GM19395 (cell line): ENCODE data around the gene XCL2.

ENCODE experiments used
- ATAC-seq: cut with Tn5 transposase; IDR thresholded peaks from one replicate; pipeline ENCODE4 v1.9.1; 2021; ENCODE audit warnings: mild to moderate bottlenecking, moderate library complexity; ENCODE audit not compliant: unreplicated experiment

Gene XCL2

DNA sequence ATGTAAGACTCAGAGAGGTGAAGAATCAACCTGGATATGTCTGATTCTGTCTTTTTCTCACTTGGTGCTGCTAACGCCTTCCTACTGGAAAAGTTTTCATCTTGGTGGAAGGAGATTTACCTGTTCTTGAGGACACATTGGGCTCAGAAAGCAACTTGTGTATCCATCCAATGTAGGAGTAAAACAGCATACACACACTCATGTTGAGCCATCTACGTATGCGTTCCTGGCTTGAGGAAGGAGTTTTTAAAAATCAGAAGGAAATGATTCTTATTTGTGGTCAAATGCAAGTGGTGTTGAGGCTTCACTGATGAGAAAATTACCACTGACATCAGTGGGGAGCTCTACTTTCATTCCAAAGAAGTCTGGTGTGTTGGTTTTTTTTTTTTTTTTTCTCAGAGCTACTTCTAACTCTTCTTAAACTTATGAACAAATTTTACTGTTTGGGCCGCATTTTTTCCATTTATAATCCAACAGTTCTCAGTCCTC lies 25.6 kb downstream of the XCL2 start:
- ATAC-seq, result no peak

DNA sequence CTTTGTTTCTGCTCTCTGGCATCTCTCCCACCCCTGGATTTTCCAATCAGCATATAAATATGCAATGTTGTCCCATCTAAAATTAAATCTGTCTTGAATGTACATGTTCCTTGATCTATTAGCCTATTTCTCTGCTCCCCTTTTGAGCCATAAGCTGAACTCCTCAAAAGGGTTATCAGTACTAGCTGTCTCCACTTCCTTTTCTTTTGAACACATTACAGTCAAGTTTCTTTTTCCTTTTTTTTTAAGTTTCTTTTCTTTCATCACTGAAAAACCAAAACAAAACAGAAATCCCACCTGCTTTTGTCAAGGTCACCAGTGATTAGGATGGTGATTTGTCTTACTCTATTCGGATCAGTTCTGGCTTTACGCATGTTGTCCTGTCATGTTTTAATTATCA lies 29.3 kb downstream of the XCL2 start:
- ATAC-seq, result no peak

DNA sequence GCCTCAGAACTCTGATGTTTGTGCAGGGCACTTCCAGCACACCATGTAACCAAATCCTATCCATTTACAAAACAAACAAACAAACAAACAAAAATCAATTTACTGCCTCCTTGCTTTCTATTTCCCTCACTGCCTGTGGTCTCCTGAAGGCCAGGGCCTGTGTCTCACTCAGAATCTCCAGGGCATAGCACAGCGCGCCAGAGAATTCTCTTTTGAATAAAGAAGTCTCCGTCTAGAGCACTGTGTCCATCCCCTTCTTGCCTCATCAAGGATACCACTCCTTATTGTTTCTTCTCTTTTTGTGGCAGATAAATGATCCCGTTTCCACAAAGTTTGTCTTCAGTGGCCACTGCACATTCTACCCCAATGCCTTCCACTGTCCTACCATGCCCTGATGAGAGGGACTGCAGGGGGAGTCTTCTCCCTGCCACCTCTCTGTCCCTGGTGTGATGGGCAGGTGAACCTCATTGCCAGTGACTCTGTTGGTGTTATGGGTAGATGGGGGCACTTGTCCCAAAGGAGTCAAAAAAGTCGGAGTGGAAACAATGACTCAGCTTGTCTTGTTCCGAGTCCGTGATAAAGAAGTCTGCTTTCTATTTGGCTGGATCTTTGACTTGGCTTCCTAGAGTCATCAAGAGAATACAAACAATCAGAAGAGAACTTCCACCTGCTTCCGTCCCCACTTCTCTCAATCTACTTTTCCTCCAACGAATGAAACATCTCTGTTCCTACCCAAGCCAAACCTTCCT lies 30.0 kb downstream of the XCL2 start:
- ATAC-seq, result no peak

DNA sequence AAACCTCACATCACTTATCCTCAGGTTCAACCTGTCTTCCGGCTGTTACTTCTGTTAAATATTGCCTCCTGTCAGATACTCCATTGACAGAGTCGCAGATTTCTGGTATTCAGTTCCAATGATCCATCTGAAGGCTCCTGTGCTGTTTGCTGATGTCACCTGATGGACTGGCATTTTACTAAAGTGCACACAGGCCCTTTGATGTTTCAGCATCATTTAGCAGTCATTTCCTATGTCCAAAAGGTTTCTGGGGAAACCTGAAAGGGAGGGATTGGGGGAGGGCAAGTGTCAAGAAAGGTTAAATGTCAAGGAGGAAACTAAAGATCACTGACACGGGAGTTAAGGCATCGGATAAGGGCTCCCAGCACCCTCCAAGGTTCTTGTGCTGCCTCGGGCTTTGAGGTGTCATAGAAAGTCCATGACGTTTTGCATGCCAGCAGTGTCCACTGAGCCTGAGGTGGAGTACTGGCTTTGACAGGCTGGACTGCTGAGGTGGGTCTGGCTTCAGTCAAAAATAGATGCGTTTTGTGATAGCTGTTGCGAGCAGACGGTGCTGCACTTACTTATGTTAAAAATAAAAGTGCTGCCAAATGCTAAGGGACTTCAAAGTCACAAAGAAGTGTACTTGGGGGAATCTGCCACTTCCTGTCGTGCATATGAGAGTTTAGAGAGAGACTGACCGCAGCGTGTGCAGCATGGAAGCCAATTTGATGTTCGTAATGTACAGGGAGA lies 30.8 kb downstream of the XCL2 start:
- ATAC-seq, result no peak

DNA sequence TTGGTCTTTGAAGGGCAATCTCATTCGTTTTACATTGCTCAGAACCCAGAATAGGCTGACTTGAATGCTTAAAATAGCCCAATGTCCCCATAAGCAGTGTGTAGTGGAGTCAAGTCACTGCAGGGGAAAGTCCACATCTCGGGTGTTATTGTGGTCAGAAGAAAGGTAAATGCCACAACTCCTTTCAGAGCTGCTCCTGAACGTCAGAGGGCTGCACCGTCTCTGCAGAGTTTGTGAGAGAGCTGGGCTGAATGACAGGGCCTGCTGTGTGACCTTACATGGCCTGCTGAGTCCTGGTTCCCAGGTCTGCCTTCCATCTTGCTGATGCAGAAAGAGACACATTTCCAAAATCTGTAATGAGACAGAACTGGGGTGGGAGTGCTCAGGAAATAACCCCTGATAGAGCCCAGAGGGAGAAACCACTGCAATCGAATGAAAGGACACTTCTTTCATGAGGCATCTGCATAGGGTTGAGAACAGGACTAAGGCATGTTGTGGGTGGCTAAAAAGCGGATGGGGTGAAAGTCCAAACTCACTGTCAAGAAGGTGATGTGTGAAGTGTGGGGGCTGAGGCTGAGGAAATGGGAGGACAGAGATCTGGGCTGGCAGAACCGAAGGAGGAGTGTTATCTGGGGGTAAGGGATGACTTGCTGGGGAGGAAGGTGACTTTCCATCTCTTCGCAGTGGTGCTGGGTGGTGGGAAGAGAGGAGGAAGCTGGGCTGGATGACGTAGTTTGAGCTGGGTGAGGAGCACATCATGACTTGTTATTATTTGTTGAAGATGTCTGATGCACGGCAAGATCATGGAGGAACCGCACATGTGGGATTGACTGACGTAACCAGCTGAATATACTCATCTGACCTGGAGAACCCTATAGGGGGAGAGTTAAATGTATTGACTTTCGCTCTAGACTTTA lies 33.7 kb downstream of the XCL2 start:
- ATAC-seq, result peak; percentile 77

DNA sequence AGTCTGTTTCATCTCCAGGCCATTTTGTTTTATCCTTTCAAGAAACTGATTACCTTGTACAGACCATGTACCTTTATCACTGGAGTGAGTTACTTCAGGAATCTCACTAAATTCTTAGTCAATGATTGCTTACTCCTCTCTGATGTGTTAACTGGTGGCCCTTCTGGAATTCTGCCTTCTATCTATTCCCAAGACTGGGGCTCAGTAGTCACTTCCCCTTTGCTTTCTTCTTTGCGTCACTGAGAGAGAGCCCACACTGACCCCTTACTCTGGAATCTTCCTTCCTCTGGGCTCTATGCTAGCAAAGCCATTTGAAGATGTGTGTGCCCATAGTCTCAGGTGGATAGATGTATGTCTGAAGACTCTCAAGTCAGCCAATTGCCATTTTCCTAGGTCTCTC lies 34.6 kb downstream of the XCL2 start:
- ATAC-seq, result no peak

DNA sequence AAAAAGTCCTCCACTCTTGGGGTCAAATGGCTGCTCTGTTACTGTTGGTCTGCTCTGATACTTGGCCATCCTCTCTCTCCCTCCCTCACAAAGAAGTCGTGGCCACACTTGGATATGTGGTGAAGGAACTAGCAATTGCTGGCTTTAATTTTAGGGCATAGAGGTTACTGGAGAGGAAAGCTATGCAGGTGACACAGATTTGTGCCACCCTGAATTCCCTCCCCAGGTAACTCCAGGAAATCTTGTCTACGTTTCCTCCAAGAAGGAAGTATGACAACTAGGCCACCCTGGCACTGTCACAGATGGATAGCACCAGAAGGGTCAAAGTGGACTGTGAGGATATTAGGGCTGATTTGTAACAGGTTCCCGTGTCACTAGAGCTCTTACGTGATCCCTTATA lies 36.0 kb downstream of the XCL2 start:
- no peak for ATAC-seq

DNA sequence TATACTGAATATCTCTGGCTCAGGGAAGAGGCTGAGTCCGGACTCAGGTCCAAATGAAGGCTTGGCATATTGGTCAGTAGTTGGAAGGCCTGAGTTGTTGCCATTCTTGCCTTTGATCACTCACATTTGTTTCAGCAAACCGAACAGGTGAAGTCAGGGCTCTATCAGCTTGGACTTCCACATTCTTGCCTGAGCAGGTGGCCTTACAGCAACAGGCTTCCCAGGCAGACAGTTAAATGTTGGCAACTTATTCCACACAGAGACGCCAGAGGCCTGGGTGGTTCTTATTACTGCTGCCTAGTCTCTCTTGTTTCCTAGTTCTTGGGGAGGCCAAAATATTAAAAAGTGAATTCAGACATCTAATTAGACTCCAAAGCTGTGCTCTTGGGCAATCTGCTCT lies 36.6 kb downstream of the XCL2 start:
- ATAC-seq, result no peak

DNA sequence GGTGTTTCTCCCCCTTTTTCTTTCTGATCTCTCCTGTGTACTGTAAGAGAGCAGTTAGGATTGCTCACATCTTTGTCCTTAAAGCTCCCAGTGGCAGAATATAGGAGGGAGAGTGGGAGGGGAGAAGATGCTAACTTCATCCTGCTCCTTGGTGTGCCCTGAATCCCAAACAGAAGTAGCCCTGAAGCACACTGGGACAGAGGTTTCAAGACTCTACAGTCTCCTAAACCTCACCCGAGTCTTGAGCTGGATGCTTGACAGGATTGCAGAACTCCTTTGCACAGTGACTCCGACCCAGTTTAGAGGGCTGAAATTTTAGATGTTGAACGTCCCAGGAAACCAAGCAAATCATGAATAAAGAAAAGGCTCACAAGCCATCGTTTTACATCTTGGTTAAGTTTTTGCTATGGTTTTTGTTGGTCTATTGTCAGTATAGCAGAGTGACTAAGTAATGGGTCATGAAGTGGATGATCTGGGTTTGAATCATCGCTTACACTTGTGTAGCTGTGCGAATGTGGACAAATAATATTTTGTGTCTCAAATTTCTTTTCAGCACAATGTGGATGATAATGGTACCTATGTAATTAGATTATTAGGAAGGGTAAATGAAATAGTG lies 37.5 kb downstream of the XCL2 start:
- ATAC-seq, result no peak

DNA sequence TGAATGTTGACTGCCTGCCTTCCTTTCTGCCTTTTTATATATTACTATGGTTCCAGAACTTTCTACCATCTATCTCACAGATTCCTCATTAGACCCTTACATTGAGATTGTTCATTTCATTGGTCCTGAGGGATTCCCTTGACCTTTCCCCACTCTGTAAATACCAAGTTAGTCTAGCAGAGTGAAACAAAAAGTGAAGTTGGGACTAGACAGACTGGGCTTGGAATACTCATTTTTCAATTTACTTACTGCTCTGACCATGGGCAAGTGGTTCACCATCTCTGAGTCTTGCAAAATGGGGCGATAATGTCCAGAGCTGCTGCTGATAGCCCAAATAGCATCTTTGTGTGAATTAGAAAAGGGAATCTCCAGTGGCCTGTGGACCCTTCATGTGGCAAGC lies 38.8 kb downstream of the XCL2 start:
- ATAC-seq, result no peak

DNA sequence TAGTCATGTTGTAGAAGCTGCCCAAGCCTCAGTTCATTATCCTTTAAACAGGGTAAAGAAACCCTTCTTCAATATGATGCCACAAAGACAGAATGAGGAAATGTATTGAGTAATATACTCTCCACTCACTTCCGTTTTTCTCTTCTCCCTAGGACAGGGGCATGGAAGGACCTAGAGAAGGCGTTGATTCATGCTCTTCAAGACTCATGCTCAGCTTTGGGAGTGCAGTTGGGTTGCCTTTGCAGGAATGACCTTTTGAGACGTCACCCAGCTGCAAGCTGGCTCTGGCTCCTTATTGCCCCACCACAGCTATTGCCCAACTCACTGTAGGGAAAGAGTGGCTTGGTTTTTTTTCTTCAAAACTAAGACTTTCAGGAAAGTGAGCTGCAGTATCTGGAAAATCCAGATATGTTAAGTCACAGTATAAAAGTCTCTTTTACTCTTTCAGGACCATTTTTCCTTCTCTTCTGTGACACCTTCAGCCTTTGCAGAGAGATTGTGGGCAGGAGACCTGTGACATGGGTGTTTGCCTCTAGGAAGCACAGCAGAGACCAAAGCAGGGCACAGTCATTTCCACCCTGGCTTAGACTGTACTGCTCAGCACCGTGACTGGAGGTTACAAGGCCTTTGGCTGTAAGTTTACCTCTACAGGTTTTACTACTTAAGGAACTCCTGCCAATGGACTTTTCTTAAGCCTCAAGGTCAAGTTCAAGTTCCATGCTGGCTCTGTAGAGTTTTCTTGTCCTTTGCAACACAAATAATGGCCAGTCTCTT lies 39.5 kb downstream of the XCL2 start:
- peak; percentile 75 for ATAC-seq

DNA sequence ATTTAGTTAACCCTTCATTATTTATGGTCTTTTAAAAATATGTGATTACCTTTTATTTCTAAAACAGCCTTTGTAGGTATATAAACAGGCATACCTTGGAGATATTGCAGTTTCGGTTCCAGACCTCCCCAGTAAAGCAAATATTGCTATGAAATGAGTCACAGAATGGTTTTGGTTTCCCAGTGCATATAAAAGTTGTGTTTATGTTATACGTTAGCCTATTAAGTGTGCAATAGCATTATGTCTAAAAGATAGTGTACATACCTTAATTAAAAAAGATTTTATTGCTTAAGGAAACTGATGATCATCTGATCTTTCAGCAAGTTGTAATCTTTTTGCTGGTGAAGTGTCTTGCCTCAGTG lies 44.1 kb downstream of the XCL2 start:
- no peak for ATAC-seq

DNA sequence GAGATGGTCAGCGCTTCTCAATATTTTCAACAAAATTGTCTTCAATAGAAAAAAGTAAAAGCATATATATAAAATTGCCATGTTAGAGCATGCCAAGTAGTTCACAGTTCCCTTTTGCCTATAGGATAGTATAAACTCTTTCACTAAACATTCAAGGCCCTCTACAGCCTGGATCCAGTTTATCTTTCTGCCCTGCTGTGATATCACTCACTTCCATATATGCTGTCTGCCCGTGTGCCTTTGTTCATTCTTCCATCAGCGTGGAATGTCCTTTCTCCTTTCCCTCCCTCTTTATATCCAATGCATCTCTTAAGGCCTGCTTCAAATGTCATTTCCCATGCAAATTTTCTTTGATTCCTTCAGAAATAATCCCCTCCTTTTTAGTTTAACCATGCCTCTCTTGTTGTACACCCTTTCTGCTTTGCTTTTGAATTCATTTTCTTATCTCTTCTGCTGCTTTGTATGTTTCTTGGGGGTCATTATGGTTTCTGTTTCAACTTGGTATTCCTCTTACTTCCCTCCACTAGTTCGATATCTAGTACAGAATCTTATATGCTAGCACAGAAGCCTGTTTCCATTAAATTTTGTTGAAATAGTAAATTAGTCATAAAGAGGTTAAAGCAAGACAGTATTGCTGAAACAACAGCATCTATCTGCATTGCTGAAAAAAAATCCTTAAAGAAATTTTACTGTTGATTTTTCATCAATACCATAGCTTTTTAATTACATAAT lies 44.7 kb downstream of the XCL2 start:
- ATAC-seq, result no peak

DNA sequence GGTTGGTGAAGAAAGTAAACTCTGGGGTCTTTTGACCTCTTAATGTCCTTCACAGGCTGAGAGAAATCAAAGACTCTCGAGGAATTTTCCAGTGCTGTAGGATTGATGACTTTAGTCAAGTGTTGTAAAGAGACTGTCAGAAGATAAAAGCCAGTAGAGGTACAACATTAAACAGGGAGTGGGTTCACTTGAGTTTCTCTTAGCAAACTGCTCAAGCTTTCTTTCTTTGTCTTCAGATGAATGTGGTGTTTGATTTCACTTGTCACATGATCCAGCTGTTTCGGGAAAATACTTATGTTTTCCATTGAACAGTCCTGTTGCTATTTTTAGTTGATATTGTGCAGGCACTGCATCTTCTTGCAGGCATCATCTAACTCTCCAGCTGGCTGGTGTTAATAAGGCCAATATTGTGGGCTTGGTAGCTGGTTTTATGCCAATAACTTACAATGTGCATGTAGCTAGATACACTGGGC lies 45.6 kb downstream of the XCL2 start:
- ATAC-seq, result no peak

DNA sequence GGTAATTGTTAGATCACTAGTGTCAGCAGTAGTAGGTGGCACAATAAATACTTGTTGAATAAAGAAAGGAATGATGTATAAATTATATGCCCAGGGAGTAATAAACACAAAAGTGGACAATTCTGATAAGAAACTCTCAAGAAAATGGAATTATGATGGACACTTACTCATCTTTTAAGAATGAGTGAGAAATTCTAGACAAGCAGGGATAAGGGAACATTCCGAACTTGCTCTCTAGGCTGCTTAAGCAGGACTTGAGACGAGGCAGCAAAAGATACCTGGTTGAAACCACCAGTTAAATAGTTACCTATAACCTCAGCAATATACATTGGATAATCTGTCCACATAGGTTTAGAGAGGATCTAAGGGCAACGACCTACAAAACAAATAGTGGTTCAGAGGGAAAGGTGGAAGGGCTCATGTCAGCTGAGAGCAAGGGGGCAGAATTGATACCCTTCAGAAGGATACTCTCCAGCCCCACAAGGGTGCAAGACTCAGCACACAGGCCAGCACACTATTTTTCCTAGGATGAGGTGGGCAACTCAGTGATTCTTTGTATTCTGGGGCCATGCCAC lies 46.3 kb downstream of the XCL2 start:
- no peak for ATAC-seq

DNA sequence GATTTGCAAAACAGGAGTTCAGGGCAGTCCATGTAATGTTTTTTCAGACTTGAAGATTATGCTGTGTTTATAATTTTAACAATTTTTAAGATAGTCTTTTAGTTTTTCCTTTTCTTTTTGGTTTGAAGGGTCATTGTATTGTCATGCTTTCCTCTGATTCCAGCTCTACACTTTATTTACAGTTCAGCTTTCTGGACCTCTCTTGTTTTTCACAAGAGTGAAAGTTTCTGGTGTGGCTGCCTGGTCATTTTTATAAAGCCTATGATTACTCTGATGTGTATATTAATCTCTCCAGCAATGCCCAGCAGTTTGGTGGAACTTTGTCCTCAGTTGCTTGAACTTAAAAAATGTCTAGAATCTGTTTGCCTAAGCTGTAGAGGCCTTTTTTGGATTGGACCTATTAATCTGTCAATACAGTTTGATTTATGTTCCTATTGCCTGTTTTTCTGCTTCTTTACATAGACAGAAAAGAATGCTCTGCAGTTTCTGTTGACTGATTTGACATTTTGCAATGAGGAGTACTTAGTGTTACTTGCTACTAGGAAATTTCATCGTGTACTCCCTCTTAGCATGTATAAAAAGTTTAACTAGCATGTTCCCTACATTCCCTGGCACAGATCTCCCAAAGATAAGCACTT lies 52.2 kb downstream of the XCL2 start:
- ATAC-seq, result no peak
